Vagina (tissue), 2 donors: ENCODE measurements around the gene ADAMTSL1.

Source experiments
- CTCF ChIP-seq, 3 experiments: fragments of 450-650 bp in 2 of 3; fragments of 200-600 bp in 1 of 3; sonication (generic) in 1 of 3; IDR thresholded peaks; one replicate each; pipeline ENCODE4 v1.5.1; 2017 to 2019; ENCODE audit warnings: antibody characterized with exemption in 3 of 3, mild to moderate bottlenecking in 2 of 3, moderate library complexity in 2 of 3
- POLR2A ChIP-seq, 2 donors: fragments of 450-650 bp; IDR thresholded peaks; one replicate each; pipeline ENCODE4 v1.6.1; 2017; ENCODE audit warnings: antibody characterized with exemption in 2 of 2, mild to moderate bottlenecking in 2 of 2, moderate library complexity in 2 of 2

GRCh38 chr9:18865542-18865941 lies 391.6 kb downstream of the ADAMTSL1 start:
- no peak for TF ChIP-seq CTCF (IDR thresholded peaks at IDR 0.05)
- TF ChIP-seq POLR2A (IDR thresholded peaks at IDR 0.05) = no peak
